Neuron (in vitro differentiated cells): ENCODE results near the gene RHBDD2.
"Not testable (repeated sequence)": the region's sequence is repeated elsewhere in the genome, so short reads cannot be mapped to it uniquely, and the experiment has no call there.

Experiments
- H2AFZ ChIP-seq: one replicate; pipeline ENCODE4 v1.6.1; 2013; ENCODE audit warnings: low read depth, mild to moderate bottlenecking, inconsistent platforms, low read length, moderate library complexity
- H3K27me3 ChIP-seq: one replicate; pipeline ENCODE4 v1.6.1; 2013; ENCODE audit warnings: low read length; ENCODE audit not compliant: insufficient read depth
- H3K36me3 ChIP-seq: one replicate; pipeline ENCODE4 v1.6.1; 2013; ENCODE audit warnings: low read length; ENCODE audit not compliant: insufficient read depth
- H3K4me1 ChIP-seq: one replicate; pipeline ENCODE4 v1.6.1; 2013; ENCODE audit warnings: low read length; ENCODE audit not compliant: insufficient read depth
- H3K4me3 ChIP-seq: 2 replicates; pipeline ENCODE4 v1.5.1; 2013; ENCODE audit warnings: mild to moderate bottlenecking, low read length, moderate library complexity
- H3K9me3 ChIP-seq: one replicate; pipeline ENCODE4 v1.6.1; 2013; ENCODE audit warnings: low read length

The RHBDD2 gene

GRCh38 chr7:75849573-75849972 is 29.3 kb upstream of the RHBDD2 start:
- Histone ChIP-seq H3K4me3 (no peak overlapping the region), H2AFZ (no peak overlapping the region), H3K36me3 (no peaks in the 10 kb centered on the region), H3K27me3 (no peaks in the 10 kb centered on the region), H3K4me1 (no peaks in the 10 kb centered on the region), H3K9me3 (no peaks in the 10 kb centered on the region)

GRCh38 chr7:75850235-75850634 is 28.6 kb upstream of the RHBDD2 start:
- H3K36me3 ChIP-seq = no peaks in the 10 kb centered on the region
- H3K4me3 ChIP-seq = no peak overlapping the region
- H3K27me3 ChIP-seq = no peaks in the 10 kb centered on the region
- H3K4me1 ChIP-seq = no peaks in the 10 kb centered on the region
- no peaks in the 10 kb centered on the region for H3K9me3 ChIP-seq
- H2AFZ ChIP-seq = no peak overlapping the region

GRCh38 chr7:75854233-75854632 is 24.6 kb upstream of the RHBDD2 start:
- H2AFZ ChIP-seq = no peak overlapping the region
- H3K4me3 ChIP-seq = no peak overlapping the region
- H3K9me3 ChIP-seq = no peaks in the 10 kb centered on the region
- no peaks in the 10 kb centered on the region for H3K36me3 ChIP-seq
- H3K27me3 ChIP-seq = no peaks in the 10 kb centered on the region
- H3K4me1 ChIP-seq = no peaks in the 10 kb centered on the region

- H3K4me3 ChIP-seq, H3K4me1 ChIP-seq, H3K27me3 ChIP-seq, H3K36me3 ChIP-seq, H3K9me3 ChIP-seq, H2AFZ ChIP-seq: not testable (repeated sequence)
Measured at GRCh38 chr7:75854813-75855345, 24.0 kb upstream of the RHBDD2 start.

GRCh38 chr7:75856536-75856935 is 22.3 kb upstream of the RHBDD2 start:
- H3K4me3 ChIP-seq = no peak overlapping the region
- H2AFZ ChIP-seq = no peak overlapping the region
- no peaks in the 10 kb centered on the region for H3K9me3 ChIP-seq
- no peaks in the 10 kb centered on the region for H3K27me3 ChIP-seq
- no peaks in the 10 kb centered on the region for H3K36me3 ChIP-seq
- H3K4me1 ChIP-seq = no peaks in the 10 kb centered on the region

GRCh38 chr7:75858410-75858809 is 20.4 kb upstream of the RHBDD2 start:
- Histone ChIP-seq H3K4me3 (no peak overlapping the region), H2AFZ (no peak overlapping the region), H3K4me1 (no peaks in the 10 kb centered on the region), H3K9me3 (no peaks in the 10 kb centered on the region), H3K36me3 (no peaks in the 10 kb centered on the region), H3K27me3 (no peaks in the 10 kb centered on the region)

GRCh38 chr7:75861636-75862035 is 17.2 kb upstream of the RHBDD2 start:
- no peaks in the 10 kb centered on the region for H3K36me3 ChIP-seq
- no peak overlapping the region for H2AFZ ChIP-seq
- no peak overlapping the region for H3K4me3 ChIP-seq
- H3K4me1 ChIP-seq = no peaks in the 10 kb centered on the region
- H3K27me3 ChIP-seq = peaks cover 2% of the 10 kb centered on the region
- no peaks in the 10 kb centered on the region for H3K9me3 ChIP-seq

GRCh38 chr7:75864251-75864650 is 14.6 kb upstream of the RHBDD2 start:
- H3K4me3 ChIP-seq, H3K9me3 ChIP-seq, H3K36me3 ChIP-seq, H3K27me3 ChIP-seq, H3K4me1 ChIP-seq, H2AFZ ChIP-seq: not testable (repeated sequence)

GRCh38 chr7:75866114-75866488 is 12.7 kb upstream of the RHBDD2 start:
- Histone ChIP-seq H3K4me3 (no peak overlapping the region), H3K9me3 (no peaks in the 10 kb centered on the region), H3K36me3 (no peaks in the 10 kb centered on the region), H3K4me1 (no peaks in the 10 kb centered on the region), H2AFZ (no peak overlapping the region), H3K27me3 (peaks cover 2% of the 10 kb centered on the region)

GRCh38 chr7:75866489-75867389 is 12.1 kb upstream of the RHBDD2 start:
- Histone ChIP-seq H3K9me3 (no peaks in the 10 kb centered on the region), H3K4me3 (no peak overlapping the region), H3K4me1 (no peaks in the 10 kb centered on the region), H3K27me3 (peaks cover 2% of the 10 kb centered on the region), H3K36me3 (no peaks in the 10 kb centered on the region), H2AFZ (no peak overlapping the region)

- Histone ChIP-seq H3K4me1 (no peaks in the 10 kb centered on the region), H2AFZ (no peak overlapping the region), H3K36me3 (no peaks in the 10 kb centered on the region), H3K27me3 (peaks cover 2% of the 10 kb centered on the region), H3K9me3 (no peaks in the 10 kb centered on the region), H3K4me3 (no peak overlapping the region)
Measured at GRCh38 chr7:75867390-75867717, 11.5 kb upstream of the RHBDD2 start.

- no peak overlapping the region for H2AFZ ChIP-seq
- H3K27me3 ChIP-seq = peaks cover 2% of the 10 kb centered on the region
- H3K4me3 ChIP-seq = no peak overlapping the region
- H3K4me1 ChIP-seq = no peaks in the 10 kb centered on the region
- H3K9me3 ChIP-seq = no peaks in the 10 kb centered on the region
- H3K36me3 ChIP-seq = no peaks in the 10 kb centered on the region
Measured at GRCh38 chr7:75868153-75868552, 10.7 kb upstream of the RHBDD2 start.

GRCh38 chr7:75869776-75870379 is 9.0 kb upstream of the RHBDD2 start:
- Histone ChIP-seq H3K4me3 (no peak overlapping the region), H3K9me3 (no peaks in the 10 kb centered on the region), H2AFZ (no peak overlapping the region), H3K27me3 (no peaks in the 10 kb centered on the region), H3K36me3 (no peaks in the 10 kb centered on the region), H3K4me1 (no peaks in the 10 kb centered on the region)
